ENCODE measurements around the gene PIGM.
A peak's percentile ranks its signal among the peaks of the same experiment; 100 is the strongest.
"Not testable (repeated sequence)": the region's sequence is repeated elsewhere in the genome, so short reads cannot be mapped to it uniquely, and the experiment has no call there.

Gene PIGM

GRCh38 chr1:160061369-160062229 is 29.8 kb upstream of the PIGM start:
- no peak for DNase-seq (ENCODE audit: low spot score)

- DNase-seq (ENCODE audit: low spot score) = peak; percentile 14
Observed at GRCh38 chr1:160058087-160058486, 26.3 kb upstream of the PIGM start.

GRCh38 chr1:160056648-160057169 is 24.9 kb upstream of the PIGM start:
- no peak for DNase-seq (ENCODE audit: low spot score)

GRCh38 chr1:160053548-160054365 is 22.0 kb upstream of the PIGM start:
- DNase-seq (ENCODE audit: low spot score) = no peak

- no peak for DNase-seq (ENCODE audit: low spot score)
Observed at GRCh38 chr1:160052936-160053335, 21.1 kb upstream of the PIGM start.

- DNase-seq (ENCODE audit: low spot score) = no peak
Observed at GRCh38 chr1:160050619-160051018, 18.8 kb upstream of the PIGM start.

GRCh38 chr1:160050182-160050581 is 18.4 kb upstream of the PIGM start:
- DNase-seq (ENCODE audit: low spot score) = not testable (repeated sequence)

- DNase-seq (ENCODE audit: low spot score) = no peak
Observed at GRCh38 chr1:160049101-160049500, 17.3 kb upstream of the PIGM start.

GRCh38 chr1:160048335-160048734 is 16.5 kb upstream of the PIGM start:
- no peak for DNase-seq (ENCODE audit: low spot score)

- DNase-seq (ENCODE audit: low spot score) = no peak
Observed at GRCh38 chr1:160047111-160047991, 15.6 kb upstream of the PIGM start.

GRCh38 chr1:160046494-160047110 is 14.8 kb upstream of the PIGM start:
- DNase-seq (ENCODE audit: low spot score) = peak; percentile 78

- DNase-seq (ENCODE audit: low spot score) = no peak
Observed at GRCh38 chr1:160045653-160046052, 13.9 kb upstream of the PIGM start.

- no peak for DNase-seq (ENCODE audit: low spot score)
Observed at GRCh38 chr1:160043543-160043942, 11.8 kb upstream of the PIGM start.

GRCh38 chr1:160040476-160040875 is 8.7 kb upstream of the PIGM start:
- DNase-seq (ENCODE audit: low spot score) = no peak

- peak; percentile 9 for DNase-seq (ENCODE audit: low spot score)
Observed at GRCh38 chr1:160032165-160032820, 503 bp upstream of the PIGM start.

- no peak for DNase-seq (ENCODE audit: low spot score)
Observed at GRCh38 chr1:160030657-160031364, 979 bp downstream of the PIGM start.

- DNase-seq (ENCODE audit: low spot score) = no peak
Observed at GRCh38 chr1:160028426-160028825, 3.4 kb downstream of the PIGM start.

- DNase-seq (ENCODE audit: low spot score) = no peak
Observed at GRCh38 chr1:160025314-160025713, 6.5 kb downstream of the PIGM start.

- no peak for DNase-seq (ENCODE audit: low spot score)
Observed at GRCh38 chr1:160024195-160024905, 7.4 kb downstream of the PIGM start.
